Right cardiac atrium (tissue), 5 donors: ENCODE data around the gene TSC22D2. TPM values are rescaled to one million over a fixed set of nuclear protein-coding genes. Genes with fewer than 3 reads are reported as not detected.

ENCODE experiments used
- ATAC-seq, 2 donors: fragments of 200-7000 bp; cut with Tn5 transposase; one replicate each; pipeline versions ENCODE4 v1.8.0 to v1.9.1; 2020; ENCODE audit warnings: moderate library complexity in 2 of 2, mild to moderate bottlenecking in 1 of 2
- DNase-seq, 3 donors: peaks; one replicate each; pipeline ENCODE4 v3.0.0-alpha.2; 2020
- H3K27ac ChIP-seq: one replicate; pipeline ENCODE4 v1.5.1; 2013; ENCODE audit warnings: mild to moderate bottlenecking, low read length, control low read depth, moderate library complexity
- H3K27me3 ChIP-seq: one replicate; pipeline ENCODE4 v1.6.1; 2013; ENCODE audit not compliant: control insufficient read depth, insufficient read depth
- H3K4me1 ChIP-seq: one replicate; pipeline ENCODE4 v1.6.1; 2013; ENCODE audit warnings: low read length; ENCODE audit not compliant: control insufficient read depth, insufficient read depth
- H3K4me3 ChIP-seq: one replicate; pipeline ENCODE4 v1.5.1; 2013; ENCODE audit warnings: low read length, control low read depth
- H3K9me3 ChIP-seq: one replicate; pipeline ENCODE4 v1.6.1; 2013; ENCODE audit warnings: low read length; ENCODE audit not compliant: control insufficient read depth
- WGBS: extraction: QIAGEN DNeasy Blood & Tissue Kit; methylation state at CpG from one replicate; pipeline ENCODE4 v1.1.7; 2013; 5-methylcytosine and 5-hydroxymethylcytosine counted together
- intact Hi-C, 4 donors: fragments of 100-400 bp; cut with DNase I; formaldehyde crosslinking; loops; one replicate each; pipeline versions ENCODE4 v1.11.0 to v1.14.0; 2022 to 2023
- polyA plus RNA-seq: library from polyadenylated mRNA; stranded (reverse); fragments of 200-250 nt; gene quantifications from one replicate; pipeline ENCODE4 v1.2.3, GENCODE V29; 2013
- total RNA-seq, 4 donors: library from RNA; stranded (reverse); fragmentation: NEBNext Ultra II Directional; extraction: Animal tissue kit (Norgen Biotek cat#: 25700); gene quantifications; one replicate each; pipeline ENCODE4 v1.2.1, GENCODE V29; 2021
- donor health status: healthy with polysubstance abuse.
- donor health status: DM: no; HTN: yes; CAD: no.
- donor health status: DM: no; HTN: no; CAD: no.
- donor health status: DM: no; HTN: yes; CAD: no; lungs with severe emphysema.
- donor health status: DM: yes; HTN: yes; CAD: no.

Gene TSC22D2
- total and polyA plus RNA-seq, 5 donors, result 22.6 to 43.6 (median 37.4) TPM

GRCh38 chr3:150414258-150414657 lies 6.2 kb downstream of the TSC22D2 start:
- DNase-seq, result no peak
- no peak overlapping the region for H3K27ac ChIP-seq
- intact Hi-C loops, result loop anchor here in 3 of 4 donors (5.0 to 10.0 kb wide), 4 partner anchors 71 to 177 kb away; no protein-coding TSS in a partner anchor

GRCh38 chr3:150414959-150415358 lies 6.9 kb downstream of the TSC22D2 start:
- intact Hi-C loops, result loop anchor here in 3 of 4 donors (5.0 to 10.0 kb wide), 4 partner anchors 70 to 178 kb away; no protein-coding TSS in a partner anchor
- 32% methylated on average over 5 of the region's 5 CpGs for WGBS
- ATAC-seq (no peak), DNase-seq (no peak)
- Histone ChIP-seq H3K9me3 (no peaks in the 10 kb centered on the region), H3K4me3 (peak overlapping the region; percentile 51), H3K4me1 (peaks cover 2% of the 10 kb centered on the region), H3K27ac (no peak overlapping the region), H3K27me3 (no peaks in the 10 kb centered on the region)

More at GRCh38 chr3:150414258-150414657, 6.2 kb downstream of the TSC22D2 start:
- Histone ChIP-seq H3K9me3 (no peaks in the 10 kb centered on the region), H3K27me3 (no peaks in the 10 kb centered on the region), H3K4me3 (peak overlapping the region; percentile 51), H3K4me1 (peaks cover 2% of the 10 kb centered on the region)
- 10% methylated on average over 3 of the region's 3 CpGs for WGBS
- ATAC-seq, result no peak

- H3K27ac ChIP-seq, result no peak overlapping the region
- H3K27me3 ChIP-seq, result no peaks in the 10 kb centered on the region
- intact Hi-C loops, result loop anchor here in 1 of 4 donors (10.0 kb wide), 2 partner anchors 66 to 134 kb away; no protein-coding TSS in a partner anchor
- no peaks in the 10 kb centered on the region for H3K9me3 ChIP-seq
- H3K4me3 ChIP-seq, result no peak overlapping the region
- H3K4me1 ChIP-seq, result peaks cover 2% of the 10 kb centered on the region
- no peak for DNase-seq
- WGBS, result 21% methylated on average over 1 of the region's 1 CpG
- no peak for ATAC-seq
These were observed 11.2 kb downstream of the TSC22D2 start for GRCh38 chr3:150419076-150419868.

- Histone ChIP-seq H3K27me3 (no peaks in the 10 kb centered on the region), H3K9me3 (no peaks in the 10 kb centered on the region), H3K27ac (no peak overlapping the region), H3K4me1 (peaks cover 2% of the 10 kb centered on the region), H3K4me3 (no peak overlapping the region)
- no peak for DNase-seq
- no peak for ATAC-seq
- intact Hi-C loops, result loop anchor here in 1 of 4 donors (10.0 kb wide), 2 partner anchors 65 to 135 kb away; no protein-coding TSS in a partner anchor
These were observed 11.9 kb downstream of the TSC22D2 start for GRCh38 chr3:150419959-150420358.

- 66% methylated on average over 3 of the region's 3 CpGs for WGBS
- no peak for ATAC-seq
- intact Hi-C loops, result no loop called here
- no peaks in the 10 kb centered on the region for H3K4me1 ChIP-seq
- H3K9me3 ChIP-seq, result no peaks in the 10 kb centered on the region
- H3K27ac ChIP-seq, result no peak overlapping the region
- no peak for DNase-seq
- no peak overlapping the region for H3K4me3 ChIP-seq
- no peaks in the 10 kb centered on the region for H3K27me3 ChIP-seq
These were observed 13.2 kb downstream of the TSC22D2 start for GRCh38 chr3:150421256-150421655.

- Histone ChIP-seq H3K4me1 (no peaks in the 10 kb centered on the region), H3K4me3 (no peak overlapping the region), H3K27ac (no peak overlapping the region), H3K27me3 (no peaks in the 10 kb centered on the region), H3K9me3 (no peaks in the 10 kb centered on the region)
- ATAC-seq (no peak), DNase-seq (no peak)
- intact Hi-C loops, result no loop called here
- 68% methylated on average over 3 of the region's 3 CpGs for WGBS
These were observed 13.9 kb downstream of the TSC22D2 start for GRCh38 chr3:150421799-150422548.

GRCh38 chr3:150422907-150423306 lies 14.8 kb downstream of the TSC22D2 start:
- DNase-seq (no peak), ATAC-seq (no peak)
- Histone ChIP-seq H3K4me3 (no peak overlapping the region), H3K27ac (no peak overlapping the region), H3K9me3 (no peaks in the 10 kb centered on the region), H3K27me3 (no peaks in the 10 kb centered on the region), H3K4me1 (no peaks in the 10 kb centered on the region)
- 66% methylated on average over 4 of the region's 4 CpGs for WGBS
- intact Hi-C loops, result no loop called here

GRCh38 chr3:150423761-150424160 lies 15.7 kb downstream of the TSC22D2 start:
- DNase-seq (no peak), ATAC-seq (no peak)
- intact Hi-C loops, result no loop called here
- H3K27ac ChIP-seq, result no peak overlapping the region
- no peaks in the 10 kb centered on the region for H3K27me3 ChIP-seq
- no peak overlapping the region for H3K4me3 ChIP-seq
- H3K9me3 ChIP-seq, result no peaks in the 10 kb centered on the region
- H3K4me1 ChIP-seq, result peaks cover 1% of the 10 kb centered on the region
- WGBS, result 40% methylated on average over 4 of the region's 4 CpGs

GRCh38 chr3:150426292-150426691 lies 18.2 kb downstream of the TSC22D2 start:
- no peaks in the 10 kb centered on the region for H3K27me3 ChIP-seq
- no peak overlapping the region for H3K4me3 ChIP-seq
- H3K27ac ChIP-seq, result no peak overlapping the region
- H3K9me3 ChIP-seq, result no peaks in the 10 kb centered on the region
- intact Hi-C loops, result no loop called here
- no peak for DNase-seq
- no peak for ATAC-seq
- H3K4me1 ChIP-seq, result peaks cover 1% of the 10 kb centered on the region
- WGBS, result 94% methylated on average over 3 of the region's 3 CpGs

- no peak overlapping the region for H3K4me3 ChIP-seq
- no peaks in the 10 kb centered on the region for H3K27me3 ChIP-seq
- H3K27ac ChIP-seq, result no peak overlapping the region
- peaks cover 1% of the 10 kb centered on the region for H3K4me1 ChIP-seq
- ATAC-seq (no peak), DNase-seq (no peak)
- WGBS, result 54% methylated on average over 1 of the region's 1 CpG
- intact Hi-C loops, result no loop called here
- no peaks in the 10 kb centered on the region for H3K9me3 ChIP-seq
These were observed 20.5 kb downstream of the TSC22D2 start for GRCh38 chr3:150428562-150428961.
